ENCODE results near the gene AQP2.

DNA sequence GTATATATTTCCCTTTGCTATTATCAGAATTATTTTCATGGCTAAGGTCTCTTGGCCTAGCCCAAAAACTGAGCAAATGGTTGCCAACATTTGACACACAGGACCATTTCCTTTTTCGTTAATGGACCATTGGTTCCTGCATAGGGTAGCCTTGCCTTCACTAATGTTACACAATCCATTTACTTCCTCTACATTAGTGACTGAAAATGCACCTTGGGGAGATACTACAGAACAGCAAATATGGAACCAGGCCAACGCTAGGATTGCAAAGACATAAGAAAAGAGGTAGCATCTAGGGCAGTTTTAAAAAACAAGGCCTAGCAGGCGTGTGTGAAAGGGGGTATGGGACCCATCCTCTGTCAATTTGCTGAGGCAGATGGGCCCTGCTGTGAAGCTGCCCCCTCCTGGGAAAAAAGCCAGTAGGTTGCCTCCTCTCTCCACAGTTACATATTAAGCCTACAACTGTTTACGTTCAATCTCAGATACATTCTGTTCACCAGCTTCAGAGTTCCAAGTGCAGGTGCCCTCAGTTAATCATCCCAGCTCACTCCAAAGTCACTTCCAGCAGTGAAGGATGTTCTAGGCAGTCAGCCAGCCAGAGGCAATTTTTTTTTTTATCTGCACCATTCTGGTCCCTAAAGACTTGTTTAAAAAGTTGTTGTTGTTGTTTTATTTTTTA, 37.2 kb downstream of the AQP2 start:
- TF ChIP-seq POLR2AphosphoS5 (IDR thresholded peaks at IDR 0.05; ENCODE audit: insufficient read depth in 1 of 2, low read depth in 1 of 2) (no peak), POLR2A (IDR thresholded peaks at IDR 0.05) (no peak)
- TF ChIP-seq, protein P1, sequence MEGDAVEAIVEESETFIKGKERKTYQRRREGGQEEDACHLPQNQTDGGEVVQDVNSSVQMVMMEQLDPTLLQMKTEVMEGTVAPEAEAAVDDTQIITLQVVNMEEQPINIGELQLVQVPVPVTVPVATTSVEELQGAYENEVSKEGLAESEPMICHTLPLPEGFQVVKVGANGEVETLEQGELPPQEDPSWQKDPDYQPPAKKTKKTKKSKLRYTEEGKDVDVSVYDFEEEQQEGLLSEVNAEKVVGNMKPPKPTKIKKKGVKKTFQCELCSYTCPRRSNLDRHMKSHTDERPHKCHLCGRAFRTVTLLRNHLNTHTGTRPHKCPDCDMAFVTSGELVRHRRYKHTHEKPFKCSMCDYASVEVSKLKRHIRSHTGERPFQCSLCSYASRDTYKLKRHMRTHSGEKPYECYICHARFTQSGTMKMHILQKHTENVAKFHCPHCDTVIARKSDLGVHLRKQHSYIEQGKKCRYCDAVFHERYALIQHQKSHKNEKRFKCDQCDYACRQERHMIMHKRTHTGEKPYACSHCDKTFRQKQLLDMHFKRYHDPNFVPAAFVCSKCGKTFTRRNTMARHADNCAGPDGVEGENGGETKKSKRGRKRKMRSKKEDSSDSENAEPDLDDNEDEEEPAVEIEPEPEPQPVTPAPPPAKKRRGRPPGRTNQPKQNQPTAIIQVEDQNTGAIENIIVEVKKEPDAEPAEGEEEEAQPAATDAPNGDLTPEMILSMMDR (IDR thresholded peaks at IDR 0.05) = no peak
